ENCODE data around the gene RNF6. TPM values are rescaled to one million over a fixed set of nuclear protein-coding genes. Genes with fewer than 3 reads are reported as not detected.
A peak's percentile ranks its signal among the peaks of the same experiment; 100 is the strongest.
"Not testable (repeated sequence)": the region's sequence is repeated elsewhere in the genome, so short reads cannot be mapped to it uniquely, and the experiment has no call there.

Gene RNF6
- total RNA-seq: 9.4 TPM

DNA sequence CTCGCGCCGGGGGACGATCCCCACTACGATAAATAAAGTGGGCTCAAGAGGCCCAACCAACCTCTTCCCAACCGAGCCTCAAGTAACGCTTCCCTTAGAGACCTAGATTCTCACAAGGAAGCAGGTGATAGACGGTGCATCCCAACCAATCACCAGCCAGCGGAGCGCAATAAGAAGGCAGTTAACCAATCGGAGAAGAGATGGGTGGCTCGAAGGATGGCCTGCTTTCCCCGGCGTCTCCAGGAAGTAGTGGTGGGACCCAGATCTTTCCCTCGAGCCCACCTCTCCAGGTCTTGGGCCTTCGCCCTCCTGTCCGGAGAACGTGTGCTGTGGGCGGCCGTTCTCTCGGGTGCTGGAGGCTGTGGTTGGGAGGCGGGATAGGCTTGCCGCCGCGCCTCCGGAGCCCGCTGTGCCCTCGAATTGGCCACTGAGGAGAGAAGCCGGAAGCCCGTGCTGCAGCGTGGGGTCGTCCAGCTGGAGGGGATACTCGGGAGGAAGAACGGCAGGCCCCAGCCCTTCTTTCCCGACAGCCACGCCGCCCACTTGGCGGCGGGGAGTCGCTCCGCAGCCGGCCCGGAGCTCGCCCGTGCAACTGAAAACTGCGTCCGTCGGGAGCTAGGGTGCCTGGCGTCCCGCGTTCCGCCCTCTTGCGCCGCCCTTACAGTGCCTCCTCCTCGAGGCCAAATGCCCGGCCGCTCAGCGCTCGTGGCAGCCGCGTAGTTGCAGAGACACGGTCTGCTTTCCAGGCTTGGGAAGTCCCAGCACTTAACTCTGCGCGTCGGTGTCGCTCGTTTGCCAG, at the start of gene RNF6:
RNF6 (minus strand) TSS at position 594 of the 799 bp plus-strand sequence. CDS start 2,665 bp downstream, outside the sequence.
- DNase-seq (ENCODE audit: low spot score) (peak; percentile 94), ATAC-seq (peak; percentile 96)

DNA sequence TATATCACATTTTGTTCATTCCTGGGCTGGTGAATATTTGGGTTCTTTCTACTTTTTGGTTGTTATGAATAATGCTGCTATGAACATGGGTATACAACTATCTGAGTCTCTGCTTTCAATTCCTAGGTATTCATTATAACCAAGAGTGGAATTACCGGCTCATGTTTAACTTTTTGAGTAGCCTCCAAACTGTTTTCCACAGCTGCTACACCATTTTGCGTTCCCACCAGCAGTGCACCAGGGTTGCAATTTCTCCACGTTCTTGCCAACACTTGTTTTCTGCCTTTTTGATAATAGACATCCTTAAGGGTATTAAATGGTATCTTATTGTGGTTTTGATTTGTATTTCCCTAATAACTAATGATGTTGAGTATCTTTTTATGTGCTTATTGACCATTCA, 48.6 kb upstream of the RNF6 start:
- ATAC-seq (no peak), DNase-seq (ENCODE audit: low spot score) (no peak)

DNA sequence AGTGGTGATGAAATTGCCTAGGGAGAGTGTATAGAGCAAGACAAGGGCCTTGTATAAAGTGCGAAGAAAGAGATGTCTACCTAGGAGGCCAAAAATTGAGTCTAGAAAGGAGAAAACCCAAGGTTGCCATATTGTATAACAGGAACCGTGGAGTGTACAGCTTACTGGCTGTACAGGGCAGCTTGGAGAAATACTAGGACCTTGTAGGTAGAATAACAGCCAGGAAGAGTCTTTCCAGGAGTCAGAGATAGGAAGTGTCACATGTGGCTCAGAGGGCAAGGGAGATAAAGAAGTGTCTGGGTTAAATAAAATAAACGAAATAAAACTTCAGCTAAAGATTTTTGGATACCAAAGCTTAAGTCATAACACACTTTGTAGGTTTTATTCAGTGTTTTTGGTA, 44.2 kb upstream of the RNF6 start:
- ATAC-seq: peak; percentile 10
- no peak for DNase-seq (ENCODE audit: low spot score)

DNA sequence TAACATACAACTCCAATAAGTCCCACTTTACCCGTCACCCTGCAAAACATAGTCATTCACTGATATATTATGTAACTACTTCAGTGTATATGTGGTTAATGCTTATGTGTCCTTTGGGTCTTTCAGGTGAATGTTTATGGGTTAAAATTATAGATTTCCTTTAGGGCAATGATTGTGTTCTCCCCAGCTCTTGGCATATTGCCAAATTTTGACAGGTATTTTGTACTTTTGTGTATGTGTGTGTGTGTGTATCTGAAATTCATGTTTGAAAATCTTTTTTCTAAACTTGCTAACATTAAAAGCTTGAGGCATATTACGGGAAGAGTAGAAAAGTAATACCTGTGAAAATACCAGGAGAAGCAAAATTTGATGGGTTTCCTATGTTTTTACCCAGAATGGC, 40.0 kb upstream of the RNF6 start:
- DNase-seq (ENCODE audit: low spot score) (no peak), ATAC-seq (no peak)

DNA sequence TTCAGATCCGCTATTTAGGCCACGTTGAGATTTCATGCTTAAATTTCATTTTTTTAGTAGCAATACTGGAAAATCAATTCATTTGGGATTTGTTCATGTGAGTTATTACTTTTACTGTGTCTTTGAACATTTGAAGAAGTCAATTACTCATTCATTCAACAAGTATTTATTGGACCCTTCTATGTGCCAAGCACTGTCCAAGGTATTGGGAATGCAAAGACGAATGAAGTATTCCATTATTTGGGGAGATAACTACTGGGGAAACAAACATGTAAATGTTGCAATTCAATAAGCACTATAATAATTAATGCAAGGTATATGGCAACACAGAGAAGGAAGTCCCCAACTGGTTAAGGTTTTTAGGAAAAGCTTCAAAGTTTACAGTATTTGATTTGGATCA, 37.5 kb upstream of the RNF6 start:
- no peak for ATAC-seq
- DNase-seq (ENCODE audit: low spot score): no peak

DNA sequence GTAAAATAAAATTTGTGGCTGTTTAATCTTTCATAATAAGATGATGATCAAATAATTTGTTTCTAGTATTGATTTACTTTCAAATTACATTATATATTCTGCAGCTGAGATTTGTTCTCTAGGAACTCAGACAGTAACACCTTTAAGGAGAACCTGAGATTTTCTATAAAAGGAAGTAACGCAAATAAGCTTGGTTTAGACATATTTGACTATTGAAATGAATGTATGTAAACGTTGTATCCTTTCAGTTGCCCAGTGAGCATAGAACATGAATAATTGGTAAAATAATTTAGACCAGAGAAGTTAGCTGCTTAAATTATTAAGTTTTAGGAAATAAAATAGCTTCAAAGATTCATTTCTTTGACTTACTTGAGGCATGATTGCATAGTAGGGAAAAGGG, 34.9 kb upstream of the RNF6 start:
- DNase-seq (ENCODE audit: low spot score) (no peak), ATAC-seq (no peak)

DNA sequence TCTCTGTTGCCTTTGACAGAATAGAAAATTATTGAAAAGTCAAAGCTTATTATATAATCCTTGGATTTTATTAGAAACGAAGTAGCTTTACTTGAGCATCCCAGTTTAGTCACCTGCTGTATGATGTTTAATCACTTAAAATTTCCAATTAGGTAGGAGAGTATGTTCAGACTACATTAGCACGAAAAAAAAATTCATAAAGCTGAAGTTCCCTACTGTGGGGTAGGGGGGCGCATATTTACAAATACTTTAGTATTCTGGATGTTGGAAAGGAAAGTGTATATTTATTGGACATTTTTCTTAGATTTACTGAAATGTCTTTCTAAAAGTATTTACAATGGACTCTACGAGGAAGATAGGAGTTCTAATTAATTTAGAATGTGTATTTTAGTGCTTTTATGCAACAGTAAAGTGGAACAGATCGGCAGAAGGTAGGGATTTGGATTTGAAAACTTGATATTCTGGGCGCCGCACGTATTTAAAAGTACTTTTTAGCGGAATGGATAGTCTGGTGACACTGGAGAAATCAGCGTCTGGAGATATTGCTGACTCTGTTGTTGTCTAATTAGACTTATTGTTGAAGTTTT, 33.7 kb upstream of the RNF6 start:
- DNase-seq (ENCODE audit: low spot score) (no peak), ATAC-seq (no peak)

DNA sequence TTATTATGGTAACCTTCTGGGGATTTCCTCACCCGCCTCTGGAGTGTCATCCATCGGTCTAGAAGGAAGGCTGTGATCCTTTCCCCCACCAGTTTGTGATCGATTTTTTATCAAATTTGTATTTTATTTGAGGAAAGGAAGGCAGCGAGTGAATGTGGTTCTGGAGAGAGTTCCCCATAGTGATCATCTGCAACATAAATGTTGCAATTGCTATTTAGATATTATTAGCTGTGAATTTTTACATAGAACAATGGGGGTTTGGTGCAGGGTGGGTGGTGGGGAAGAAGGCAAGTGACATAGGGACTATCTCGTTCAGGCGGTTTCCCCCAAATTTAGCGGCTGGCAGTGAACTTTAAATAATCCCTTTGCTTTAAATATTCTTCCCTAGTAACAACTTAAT, 33.0 kb upstream of the RNF6 start:
- ATAC-seq (no peak), DNase-seq (ENCODE audit: low spot score) (no peak)

DNA sequence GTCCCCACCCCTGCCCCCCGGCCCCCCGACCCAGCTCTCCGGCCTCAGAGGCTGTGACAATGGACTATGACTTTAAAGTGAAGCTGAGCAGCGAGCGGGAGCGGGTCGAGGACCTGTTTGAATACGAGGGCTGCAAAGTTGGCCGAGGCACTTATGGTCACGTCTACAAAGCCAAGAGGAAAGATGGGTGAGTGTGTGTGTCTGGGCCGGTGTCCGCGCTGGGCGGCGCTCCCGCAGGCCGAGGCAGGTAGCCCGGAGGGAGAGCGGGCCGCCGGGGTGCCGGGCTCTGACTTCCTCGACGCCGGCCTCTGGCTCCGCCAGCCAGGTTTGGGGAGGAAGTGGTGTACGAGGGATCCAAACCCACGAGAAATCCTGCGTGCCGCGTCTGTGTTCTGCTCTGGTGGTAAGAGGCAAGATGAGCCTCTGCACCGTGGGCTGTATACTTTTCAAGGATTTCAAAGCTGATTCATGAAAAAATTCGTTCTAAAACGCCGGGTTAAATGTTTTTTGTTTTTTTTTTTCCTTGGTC, 32.5 kb upstream of the RNF6 start:
- ATAC-seq (peak; percentile 73), DNase-seq (ENCODE audit: low spot score) (peak; percentile 72)

DNA sequence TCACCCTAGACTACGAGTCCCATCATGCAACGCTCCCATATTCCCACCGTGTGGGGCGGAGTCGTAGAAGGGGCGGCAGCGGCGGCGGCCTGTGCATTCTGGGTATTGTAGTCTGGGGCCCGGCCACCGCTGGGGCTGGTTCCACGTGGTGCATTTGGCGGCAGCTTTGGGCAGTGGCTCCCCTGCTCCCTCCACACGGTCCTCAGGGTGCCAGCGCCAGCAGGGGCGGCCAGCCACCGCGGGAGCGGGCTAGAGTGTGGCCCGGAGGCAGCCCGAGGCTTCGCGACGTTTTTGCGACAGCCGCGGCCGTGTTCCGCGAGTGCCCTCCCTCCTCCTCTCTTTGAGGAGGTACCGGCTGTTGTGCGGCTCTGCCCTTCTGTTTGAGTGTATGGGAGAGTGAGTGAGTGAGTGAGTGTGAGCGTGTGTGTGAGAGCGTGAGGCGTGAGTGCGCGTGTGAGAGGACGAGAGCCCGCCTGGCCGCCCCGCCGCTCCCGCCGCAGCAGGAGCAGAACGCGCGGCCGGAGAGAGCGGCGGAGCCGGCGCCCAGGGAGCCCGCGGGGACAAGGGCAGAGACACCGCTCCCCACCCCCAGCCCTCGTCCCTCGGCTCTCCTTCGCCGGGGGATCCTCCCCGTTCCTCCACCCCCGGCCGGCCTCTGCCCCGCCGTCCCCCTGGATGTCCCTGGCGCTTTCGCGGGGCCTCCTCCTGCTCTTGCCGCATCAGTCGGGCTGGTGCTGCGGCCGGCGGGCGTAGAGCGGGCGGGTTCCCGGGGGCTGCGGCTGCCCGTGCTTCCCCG, 31.9 kb upstream of the RNF6 start, which contains the start of gene CDK8:
CDK8 (plus strand) TSS at position 343 of the 796 bp plus-strand sequence. CDS start 513 bp downstream, outside the sequence.
- peak; percentile 90 for ATAC-seq
- peak; percentile 94 for DNase-seq (ENCODE audit: low spot score)

DNA sequence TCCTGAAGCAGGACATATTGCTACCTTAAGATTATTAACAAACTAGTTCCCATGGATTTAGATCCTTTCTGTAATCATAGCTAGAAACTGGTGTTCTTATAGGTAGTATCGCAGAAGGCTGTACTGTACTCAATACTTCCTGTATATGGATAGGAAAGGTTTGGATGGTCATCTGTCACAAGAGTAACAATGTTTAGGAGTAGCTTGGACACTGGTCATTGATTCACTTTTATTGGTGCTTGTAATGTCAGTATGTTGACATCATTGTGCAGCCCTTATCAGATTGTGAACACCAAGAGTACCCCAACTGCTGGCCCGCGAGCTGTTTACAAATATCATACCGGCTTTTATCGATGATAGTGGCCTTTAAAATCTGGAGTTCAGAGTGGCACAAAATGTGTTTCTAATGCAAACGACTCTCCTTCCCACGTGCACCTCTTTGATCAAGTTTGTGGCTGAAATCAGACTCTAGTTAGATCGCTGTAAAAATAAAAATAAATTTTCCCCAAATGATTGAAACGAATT, 31.2 kb upstream of the RNF6 start:
- ATAC-seq: no peak
- DNase-seq (ENCODE audit: low spot score): no peak

DNA sequence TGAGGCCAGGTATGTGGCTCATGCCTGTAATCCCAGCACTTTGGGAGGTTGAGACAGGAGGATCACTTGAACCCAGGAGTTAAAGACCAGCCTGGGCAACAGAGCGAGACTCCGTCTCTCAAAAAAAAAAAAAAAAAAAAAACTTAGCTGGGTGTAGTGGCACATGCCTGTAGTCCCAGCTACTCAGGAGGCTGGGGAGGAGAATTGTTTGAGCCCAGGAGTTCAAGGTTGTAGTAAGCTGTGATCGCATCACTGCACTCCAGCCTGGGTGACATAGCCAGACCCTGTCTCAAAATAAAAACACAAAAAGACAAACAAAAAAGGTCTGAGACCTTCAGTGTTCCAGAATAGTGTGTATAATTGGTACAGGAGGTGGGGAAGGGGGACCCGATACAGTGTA, 29.9 kb upstream of the RNF6 start:
- not testable (repeated sequence) for DNase-seq (ENCODE audit: low spot score); ATAC-seq

DNA sequence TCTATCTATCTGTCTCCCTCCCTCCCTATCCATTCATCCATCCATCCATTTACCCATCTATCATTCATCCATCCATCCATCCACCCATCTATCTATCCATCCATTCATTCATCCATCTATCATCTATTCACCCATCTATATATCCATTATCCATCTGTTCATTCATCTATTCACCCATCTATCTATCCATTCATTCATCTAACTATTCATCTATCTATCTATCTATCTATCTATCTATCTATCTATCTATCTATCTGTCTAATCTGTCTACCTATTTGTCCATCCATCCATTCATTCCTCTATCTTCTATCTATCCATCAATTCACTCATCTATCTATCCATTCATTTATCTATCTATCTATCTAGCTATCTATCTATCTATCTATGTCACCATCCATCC, 27.4 kb upstream of the RNF6 start:
- no peak for ATAC-seq

DNA sequence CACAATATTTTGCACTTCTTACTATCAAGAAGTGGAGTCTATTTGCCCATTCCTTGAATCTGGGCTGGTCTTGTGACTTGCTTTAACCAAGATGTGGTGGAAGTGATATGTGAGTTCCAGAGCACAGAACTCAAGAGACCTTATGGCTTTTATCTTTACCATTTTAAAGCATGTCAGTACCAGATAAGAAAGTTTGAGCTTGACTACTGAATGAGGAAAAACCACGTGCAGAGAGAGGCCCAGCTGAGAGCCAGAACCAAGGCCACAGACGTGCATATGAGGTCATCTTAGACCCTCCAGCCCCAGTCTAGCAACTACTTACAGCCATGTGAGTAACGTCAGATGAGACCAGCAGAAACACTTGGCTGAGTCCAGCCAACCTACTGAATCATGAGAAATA, 25.5 kb upstream of the RNF6 start:
- ATAC-seq (no peak), DNase-seq (ENCODE audit: low spot score) (no peak)

More for the DNA sequence above, 27.4 kb upstream of the RNF6 start:
- DNase-seq (ENCODE audit: low spot score): no peak

DNA sequence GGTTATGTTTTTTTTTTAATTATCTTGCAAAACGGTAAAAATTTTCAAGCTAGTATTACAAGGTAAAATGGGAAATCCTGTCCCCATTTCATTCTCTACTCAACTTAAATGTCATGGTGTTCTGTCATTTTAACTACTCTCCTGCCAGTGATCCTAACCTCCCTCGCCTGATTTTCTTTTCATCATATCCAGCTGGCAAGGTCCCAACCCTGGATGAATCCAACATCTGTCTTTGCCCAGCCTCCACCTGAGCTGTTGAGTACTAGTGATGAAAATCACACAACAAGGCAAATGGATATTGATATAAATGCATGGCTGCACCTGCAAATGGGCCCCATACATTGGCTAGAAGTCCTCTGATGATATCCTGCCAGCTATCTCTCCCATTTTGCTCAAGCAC, 24.9 kb upstream of the RNF6 start:
- no peak for DNase-seq (ENCODE audit: low spot score)
- no peak for ATAC-seq

DNA sequence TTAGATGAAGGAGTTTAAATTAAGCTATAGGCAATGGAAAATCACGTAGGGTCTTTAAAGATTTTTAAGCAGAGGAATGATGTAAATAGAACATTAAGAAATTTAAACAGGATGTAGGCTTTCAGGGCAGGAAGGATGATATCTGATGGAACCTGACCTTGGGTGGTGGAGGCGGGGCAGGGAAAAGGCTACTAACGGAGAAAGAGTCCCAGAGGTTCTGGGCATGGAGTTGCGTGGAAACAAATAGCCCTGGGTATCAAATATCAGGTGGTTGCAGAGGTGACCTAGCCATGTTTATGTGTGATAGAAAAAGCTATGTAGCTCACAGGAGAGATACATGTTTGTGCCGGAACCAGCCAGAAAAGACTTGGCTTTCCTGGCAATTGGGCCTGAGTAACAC, 24.0 kb upstream of the RNF6 start:
- ATAC-seq (no peak), DNase-seq (ENCODE audit: low spot score) (no peak)

DNA sequence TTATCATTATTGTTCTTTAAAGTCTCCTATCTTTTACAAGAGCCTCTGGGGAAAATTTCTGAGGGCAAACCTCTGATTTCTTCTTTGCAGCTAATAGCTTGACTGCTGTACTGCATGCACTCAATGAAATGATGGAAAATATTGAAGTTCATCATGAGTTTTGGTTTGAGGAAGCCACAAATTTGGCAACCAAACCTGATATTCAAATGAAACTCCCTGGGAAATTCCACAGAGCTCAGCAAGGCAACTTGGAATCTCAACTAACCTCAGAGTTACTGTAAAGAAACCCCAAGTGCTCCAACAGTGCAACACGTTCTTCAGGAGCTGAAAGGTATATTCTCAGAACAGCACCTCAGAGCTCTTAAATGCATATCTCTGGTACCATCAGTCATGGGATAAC, 14.2 kb upstream of the RNF6 start:
- DNase-seq (ENCODE audit: low spot score) (no peak), ATAC-seq (no peak)

DNA sequence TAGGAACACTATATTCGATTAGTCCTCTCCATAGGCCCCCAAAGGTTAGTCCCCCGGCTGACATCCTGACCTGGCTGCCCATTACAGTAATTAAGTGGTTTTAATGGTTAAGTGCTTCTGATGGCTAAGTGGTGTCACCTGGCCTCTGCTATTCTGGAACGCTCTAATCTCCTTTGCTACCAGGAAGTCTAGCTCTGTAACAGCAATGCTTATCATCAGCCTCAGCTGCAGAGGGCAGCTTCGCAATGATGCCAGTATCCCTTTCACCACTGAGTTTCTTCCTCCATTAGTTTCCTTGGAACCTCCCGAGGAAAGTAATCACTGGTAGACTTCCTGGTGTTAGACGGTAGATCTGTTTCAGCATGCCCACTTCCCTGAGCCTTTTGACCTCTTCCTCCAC, 8.6 kb upstream of the RNF6 start:
- ATAC-seq (no peak), DNase-seq (ENCODE audit: low spot score) (no peak)

DNA sequence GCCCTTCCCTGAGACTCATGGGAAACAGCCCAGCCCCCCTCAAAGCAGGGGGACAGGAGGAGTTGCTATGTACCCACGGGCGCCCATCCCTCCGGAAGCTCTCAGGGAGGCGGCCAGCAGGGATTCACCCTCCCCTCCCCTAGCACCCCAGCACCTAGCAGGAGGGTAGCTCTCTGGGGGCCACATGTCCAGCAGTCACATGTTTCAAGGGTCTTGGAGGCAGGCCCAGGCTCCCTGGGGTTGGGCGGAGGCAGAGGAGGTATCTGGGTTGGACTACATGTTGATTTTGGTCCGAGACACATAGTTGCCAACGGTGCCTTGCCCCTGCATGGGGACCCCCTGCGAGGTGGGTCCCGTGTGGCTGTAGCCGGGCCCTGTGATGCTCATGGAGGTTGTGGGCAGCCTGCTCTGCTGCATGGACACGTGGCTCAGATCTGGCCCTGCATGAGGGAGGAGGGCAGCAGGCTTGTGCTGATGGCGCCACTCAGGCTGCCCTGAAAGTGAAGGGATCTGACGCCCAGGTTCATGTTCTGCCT, 7.0 kb upstream of the RNF6 start:
- no peak for ATAC-seq
- no peak for DNase-seq (ENCODE audit: low spot score)

DNA sequence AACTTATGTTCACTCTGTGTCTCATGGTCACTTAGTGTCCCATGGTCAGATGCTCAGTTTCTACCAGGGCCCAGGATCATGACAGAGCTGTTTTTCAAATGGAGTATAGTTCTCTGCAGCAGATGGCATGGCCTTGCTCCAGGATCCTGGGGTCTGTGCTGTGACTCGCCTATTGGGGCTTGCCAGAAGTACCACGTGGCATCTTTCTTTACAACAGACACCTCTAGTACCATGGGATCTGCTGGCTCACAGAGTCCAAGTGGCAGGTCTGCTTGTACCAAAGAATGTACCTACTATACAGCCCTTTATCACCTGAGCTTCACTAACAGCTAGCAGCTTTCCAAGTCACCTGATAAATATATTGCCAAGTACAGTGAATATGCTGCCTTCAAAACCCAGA, 6.0 kb upstream of the RNF6 start:
- DNase-seq (ENCODE audit: low spot score) (no peak), ATAC-seq (no peak)

All from left lobe of liver (tissue), 2 donors.